Measurements from ENCODE around the gene SF3B6.

The SF3B6 gene

DNA sequence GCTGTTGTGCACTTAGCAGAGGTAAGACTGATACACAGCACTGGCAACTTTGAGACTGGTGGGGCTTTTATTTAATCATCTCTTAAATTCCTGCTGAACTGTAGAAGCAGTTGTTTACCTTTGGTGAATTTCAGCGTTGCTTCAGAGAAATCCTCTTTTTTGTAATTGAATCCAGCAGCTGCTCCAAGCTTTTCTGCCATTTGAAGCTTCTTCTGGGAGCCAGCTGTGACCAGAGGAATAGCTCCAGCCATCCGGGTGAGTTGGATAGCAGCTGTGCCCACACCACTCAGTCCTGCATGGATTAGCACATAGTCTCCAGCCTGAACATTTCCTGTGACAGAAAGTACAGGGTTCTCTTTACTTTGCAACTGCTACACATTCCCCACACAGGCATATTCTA, 4.6 kb upstream of the SF3B6 start:
- DNase-seq (ENCODE audit: insufficient read length, low spot score) (no peak), FAIRE-seq (no peak)
- no peak for TF ChIP-seq CTCF (IDR thresholded peaks at IDR 0.05; ENCODE audit: insufficient read depth, missing control alignments)

DNA sequence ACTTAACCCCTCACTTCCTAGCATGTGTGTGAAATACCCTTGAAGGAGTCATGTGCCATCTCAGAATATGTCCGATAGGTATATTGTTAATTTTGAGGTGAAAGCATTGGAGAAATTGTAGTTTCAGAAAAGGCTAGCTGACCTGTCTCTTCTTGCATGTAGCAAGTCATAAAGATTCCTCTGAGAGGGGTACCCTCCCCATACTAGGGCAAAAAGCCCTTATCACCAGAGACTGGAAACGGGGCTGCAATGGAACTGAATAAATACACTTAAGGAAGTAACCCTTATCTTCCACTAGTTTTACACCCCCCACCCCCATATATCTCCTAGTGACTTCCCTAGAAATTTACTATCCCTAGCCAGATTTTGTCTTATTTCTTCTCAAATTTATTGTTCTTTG, 1.8 kb upstream of the SF3B6 start:
- FAIRE-seq (no peak), DNase-seq (ENCODE audit: insufficient read length, low spot score) (no peak)
- no peak for TF ChIP-seq CTCF (IDR thresholded peaks at IDR 0.05; ENCODE audit: insufficient read depth, missing control alignments)

GRCh38 chr2:24077535-24077877, 1.4 kb upstream of the SF3B6 start:
- DNase-seq (ENCODE audit: insufficient read length, low spot score), result no peak
- TF ChIP-seq CTCF (IDR thresholded peaks at IDR 0.05; ENCODE audit: insufficient read depth, missing control alignments), result no peak

GRCh38 chr2:24076849-24077534, 866 bp upstream of the SF3B6 start:
- no peak for FAIRE-seq
- DNase-seq (ENCODE audit: insufficient read length, low spot score), result no peak
- TF ChIP-seq CTCF (IDR thresholded peaks at IDR 0.05; ENCODE audit: insufficient read depth, missing control alignments), result no peak

More at GRCh38 chr2:24077535-24077877, 1.4 kb upstream of the SF3B6 start:
- no peak for FAIRE-seq

GRCh38 chr2:24075259-24075658, 867 bp downstream of the SF3B6 start:
- no peak for TF ChIP-seq CTCF (IDR thresholded peaks at IDR 0.05; ENCODE audit: insufficient read depth, missing control alignments)
- no peak for FAIRE-seq
- DNase-seq (ENCODE audit: insufficient read length, low spot score), result no peak

DNA sequence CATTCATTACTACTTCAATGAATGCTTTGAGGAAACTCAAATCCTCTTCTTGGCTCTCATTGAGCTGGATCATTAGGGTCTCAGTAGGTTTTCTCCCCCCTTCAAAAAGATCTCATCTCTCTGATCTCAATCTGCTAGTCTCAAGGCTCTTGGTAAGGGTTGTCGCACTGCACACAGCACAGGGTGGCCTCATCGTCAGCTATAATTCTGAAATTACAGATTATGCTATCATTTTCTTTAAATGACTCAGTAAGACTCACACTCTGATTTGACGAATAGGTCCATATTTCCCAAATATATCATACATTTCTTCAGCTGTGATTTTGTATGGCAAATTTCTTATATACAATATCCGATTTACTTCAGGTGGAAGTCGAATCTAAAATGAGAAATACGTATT, 2.3 kb downstream of the SF3B6 start:
- DNase-seq (ENCODE audit: insufficient read length, low spot score) (no peak), FAIRE-seq (no peak)
- TF ChIP-seq CTCF (IDR thresholded peaks at IDR 0.05; ENCODE audit: insufficient read depth, missing control alignments), result no peak

DNA sequence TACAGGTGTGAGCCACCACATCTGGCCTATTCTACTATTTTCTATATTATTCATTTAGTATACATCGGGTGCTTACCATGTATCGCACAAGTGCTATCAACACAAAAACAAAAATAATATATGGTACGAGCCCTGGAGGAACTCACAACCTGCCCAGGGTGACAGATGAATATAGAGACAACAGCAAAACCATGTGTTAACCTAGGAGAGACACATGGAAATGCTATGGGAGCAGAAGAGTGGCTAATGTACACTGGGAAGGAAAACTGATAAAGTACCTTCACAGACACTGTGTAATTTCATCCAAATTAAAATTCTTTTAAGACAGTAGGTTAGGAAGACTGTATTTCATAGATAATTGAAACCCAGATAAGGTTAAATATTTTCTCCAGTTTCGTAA, 3.9 kb downstream of the SF3B6 start:
- no peak for TF ChIP-seq CTCF (IDR thresholded peaks at IDR 0.05; ENCODE audit: insufficient read depth, missing control alignments)
- no peak for FAIRE-seq
- DNase-seq (ENCODE audit: insufficient read length, low spot score), result no peak
